Uterus (tissue), 2 donors: ENCODE results near the gene ZNF273.

Source experiments
- CTCF ChIP-seq, 4 experiments: fragments of 200-600 bp in 2 of 4; fragments of 450-650 bp in 2 of 4; sonication (generic) in 2 of 4; IDR thresholded peaks; one replicate each; pipeline ENCODE4 v1.5.1; 2016 to 2019; ENCODE audit warnings: antibody characterized with exemption in 4 of 4, mild to moderate bottlenecking in 2 of 4, moderate library complexity in 1 of 4
- POLR2A ChIP-seq, 2 donors: fragments of 450-650 bp; IDR thresholded peaks; one replicate each; pipeline ENCODE4 v1.6.1; 2016; ENCODE audit warnings: antibody characterized with exemption in 2 of 2, mild to moderate bottlenecking in 1 of 2, moderate library complexity in 1 of 2

GRCh38 chr7:64934478-64934877 is 31.4 kb downstream of the ZNF273 start:
- TF ChIP-seq CTCF (IDR thresholded peaks at IDR 0.05) = no peak
- no peak for TF ChIP-seq POLR2A (IDR thresholded peaks at IDR 0.05)
